ENCODE measurements around the gene TANC2.

TANC2 gene

GRCh38 chr17:62965686-62966425 is at the start of gene TANC2:
Gene TANC2 (plus strand): TSS chr17:62966235. CDS start chr17:63009560, 43,325 bp downstream.
- peak; percentile 40 to 67 (median 49) for DNase-seq

DNA sequence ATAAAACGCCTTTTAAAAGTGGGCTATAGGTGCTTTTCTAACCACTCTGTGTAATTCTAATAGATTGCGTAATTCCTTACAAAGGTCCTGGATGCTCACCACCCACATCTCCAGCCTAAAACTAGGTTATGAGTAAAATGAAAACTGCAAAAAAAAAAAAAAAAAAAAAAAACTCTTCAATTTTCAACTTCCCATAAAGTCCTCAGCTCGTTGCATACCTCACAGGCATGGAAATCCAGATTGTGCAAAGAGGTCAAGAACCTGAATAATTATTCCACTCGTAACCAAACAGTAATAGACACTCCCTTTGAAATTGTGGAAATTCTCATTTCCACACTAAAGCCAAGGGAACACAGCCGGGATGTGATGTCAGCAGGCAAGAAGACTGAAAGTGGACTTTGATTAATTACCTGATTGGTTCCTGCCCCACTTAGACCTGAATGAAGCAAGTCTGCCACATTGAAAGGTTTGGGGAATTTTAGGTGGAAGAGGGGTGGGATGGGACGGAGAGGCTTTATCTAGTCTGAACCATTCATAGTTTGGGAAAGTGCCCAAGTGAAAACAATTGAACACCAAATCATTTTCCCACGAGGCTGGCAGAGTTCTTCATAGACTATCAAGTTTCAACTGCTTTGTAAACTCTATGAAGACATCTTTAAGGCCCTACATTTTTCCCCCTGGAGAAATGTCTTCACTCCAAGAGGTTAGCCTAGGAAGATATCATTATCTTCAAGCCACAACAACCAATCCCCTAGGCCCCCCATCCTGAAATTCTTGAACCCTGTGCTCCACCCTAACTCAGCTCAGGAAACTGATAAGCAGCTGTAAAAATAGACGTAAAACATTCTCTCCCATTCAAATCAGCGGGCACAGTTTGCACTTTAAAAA is 49.1 kb upstream of the TANC2 start:
- DNase-seq: no peak

- DNase-seq: no peak
Observed at GRCh38 chr17:62919388-62919787, 46.6 kb upstream of the TANC2 start.

DNA sequence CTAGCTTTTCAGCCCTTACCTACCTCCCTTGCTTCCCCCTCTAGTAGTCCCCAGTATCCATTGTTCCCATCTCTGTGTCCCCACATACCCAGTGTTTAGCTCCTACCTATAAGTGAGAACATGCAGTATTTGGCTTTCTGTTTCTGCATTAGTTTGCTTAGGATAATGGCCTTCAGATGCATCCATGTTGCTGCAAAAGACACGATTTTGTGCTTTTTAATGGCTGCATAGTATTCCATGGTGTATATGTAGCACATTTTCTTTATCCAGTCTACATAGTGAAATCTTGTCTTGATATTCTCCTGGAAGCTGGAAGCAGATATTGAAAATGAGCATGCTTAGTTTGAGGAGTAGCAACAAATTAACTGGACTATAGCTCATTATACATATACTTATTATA is 45.7 kb upstream of the TANC2 start:
- no peak for DNase-seq

DNA sequence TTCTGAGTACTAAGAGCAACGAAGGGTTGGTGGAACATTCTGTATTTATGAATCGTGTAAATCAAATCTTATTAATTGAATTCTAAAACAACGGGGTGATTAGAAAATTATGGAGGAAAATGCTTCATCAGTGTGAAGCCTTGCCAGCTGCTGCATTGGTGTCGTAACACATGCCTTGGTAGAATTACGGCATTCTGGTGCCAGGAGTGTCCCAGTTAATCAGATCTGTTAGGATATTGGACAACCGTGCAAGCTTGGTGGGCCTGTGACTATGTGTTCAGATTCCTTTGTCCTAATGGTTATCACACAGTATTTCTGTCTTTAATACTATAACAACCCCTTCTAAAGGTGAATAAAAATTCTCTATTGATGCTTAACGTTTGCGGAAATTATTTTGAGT is 44.2 kb upstream of the TANC2 start:
- no peak for DNase-seq

DNA sequence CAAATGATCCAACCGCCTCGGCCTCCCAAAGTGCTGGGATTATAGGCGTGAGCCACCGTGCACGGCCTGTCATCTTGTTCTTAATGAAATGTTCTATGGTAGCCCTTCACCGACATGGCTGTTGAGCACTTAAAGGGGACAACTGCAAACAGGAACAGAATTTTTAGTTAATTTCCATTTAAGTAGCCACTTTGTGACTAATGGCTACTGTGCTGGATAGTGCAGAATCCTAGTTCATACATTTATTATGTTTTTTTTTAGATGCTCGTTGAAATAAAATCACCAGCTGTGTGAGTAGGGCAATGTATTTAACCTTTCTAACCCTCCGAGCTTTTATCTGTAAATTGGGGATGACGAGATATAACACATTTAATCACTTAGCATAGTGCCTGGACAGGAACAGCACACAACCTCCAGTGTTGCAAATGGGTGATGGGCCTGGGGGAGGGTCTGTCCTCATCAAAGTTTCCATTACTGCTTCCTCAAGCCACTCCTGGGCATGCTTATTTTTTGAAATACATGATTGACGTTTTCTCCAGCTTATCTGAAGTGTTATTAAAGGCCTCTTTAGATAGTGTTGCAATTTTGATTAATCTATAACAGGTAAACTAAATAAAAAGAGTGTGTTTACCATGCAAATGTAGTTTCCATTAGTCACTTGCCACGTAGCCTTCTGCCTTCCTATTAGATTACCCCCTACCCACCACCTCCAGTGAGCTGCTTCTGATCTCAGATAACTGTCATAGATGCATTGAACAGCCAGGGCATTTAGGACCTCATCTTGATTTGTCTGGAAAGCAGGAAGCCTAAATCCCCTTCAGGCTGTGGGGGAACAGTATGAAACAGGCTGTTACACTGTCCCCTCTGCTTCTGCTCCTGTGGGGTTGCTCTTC is 42.5 kb upstream of the TANC2 start:
- no peak for DNase-seq

DNA sequence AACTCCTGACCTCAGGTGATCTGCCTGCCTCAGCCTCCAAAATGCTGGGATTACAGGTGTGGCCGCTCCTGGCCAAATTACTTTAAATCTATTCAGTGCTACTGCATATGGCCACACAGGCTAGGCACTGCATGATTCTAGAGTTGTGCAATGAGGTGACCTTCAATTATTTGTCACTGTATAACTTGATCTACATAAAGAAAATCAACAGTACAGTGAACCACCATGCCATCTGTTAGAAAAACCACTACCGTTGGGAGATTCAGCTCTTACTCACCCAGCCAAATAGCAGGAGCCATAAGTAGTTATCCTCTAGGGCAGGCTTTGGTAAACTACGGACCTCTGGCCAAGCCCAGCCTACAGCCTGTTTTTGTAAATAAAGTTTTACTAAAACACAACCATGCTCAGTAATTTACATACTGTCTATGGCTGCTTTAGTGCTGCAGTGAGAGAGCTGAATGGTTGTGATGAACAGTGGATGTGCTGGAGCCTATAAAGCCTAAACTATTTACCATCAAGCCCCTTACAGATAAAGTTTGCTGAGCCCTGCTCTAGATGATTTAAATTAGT is 40.7 kb upstream of the TANC2 start:
- DNase-seq: no peak

- DNase-seq: no peak
Observed at GRCh38 chr17:62927083-62927482, 39.0 kb upstream of the TANC2 start.

DNA sequence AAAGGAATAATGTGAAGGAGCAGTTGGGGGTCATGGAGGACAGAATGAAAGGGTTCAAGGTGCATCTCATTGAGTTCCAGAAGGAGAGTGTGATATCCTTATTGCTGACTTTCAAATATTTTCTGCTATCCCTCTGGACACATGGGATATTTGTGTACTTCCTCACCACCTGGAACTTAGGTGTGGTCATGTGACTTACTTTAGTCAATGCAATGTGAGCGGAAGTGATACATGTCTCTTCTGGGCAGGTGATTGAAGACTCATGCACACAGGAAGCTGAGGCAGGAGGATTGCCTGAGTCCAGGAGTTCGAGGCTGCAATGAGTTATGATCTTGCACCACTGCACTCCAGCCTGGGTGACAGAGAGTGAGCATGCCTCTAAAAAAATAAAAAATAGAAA is 36.7 kb upstream of the TANC2 start:
- no peak for DNase-seq

DNA sequence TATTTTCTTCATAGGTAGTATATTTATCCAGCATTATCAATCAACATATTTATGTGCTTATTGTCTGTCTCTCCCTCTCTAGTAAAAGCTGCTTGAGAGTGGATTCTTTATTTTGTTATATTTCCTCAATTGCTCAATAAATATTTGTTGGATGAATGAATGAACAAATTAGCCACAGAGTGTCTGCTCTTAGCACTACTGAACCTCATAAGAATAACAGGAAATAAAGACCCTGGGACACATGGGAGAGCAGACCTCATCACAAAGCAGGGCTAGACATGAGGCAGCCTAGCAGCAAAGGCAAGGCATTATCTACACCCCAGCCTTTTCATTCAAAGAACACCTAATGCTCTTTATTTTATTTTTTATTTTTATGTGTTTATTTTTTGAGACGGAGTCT is 34.9 kb upstream of the TANC2 start:
- no peak for DNase-seq

GRCh38 chr17:62933501-62934385 is 32.3 kb upstream of the TANC2 start:
- DNase-seq: no peak

- DNase-seq: no peak
Observed at GRCh38 chr17:62935098-62935497, 30.9 kb upstream of the TANC2 start.

GRCh38 chr17:62935523-62935922 is 30.5 kb upstream of the TANC2 start:
- DNase-seq: no peak

DNA sequence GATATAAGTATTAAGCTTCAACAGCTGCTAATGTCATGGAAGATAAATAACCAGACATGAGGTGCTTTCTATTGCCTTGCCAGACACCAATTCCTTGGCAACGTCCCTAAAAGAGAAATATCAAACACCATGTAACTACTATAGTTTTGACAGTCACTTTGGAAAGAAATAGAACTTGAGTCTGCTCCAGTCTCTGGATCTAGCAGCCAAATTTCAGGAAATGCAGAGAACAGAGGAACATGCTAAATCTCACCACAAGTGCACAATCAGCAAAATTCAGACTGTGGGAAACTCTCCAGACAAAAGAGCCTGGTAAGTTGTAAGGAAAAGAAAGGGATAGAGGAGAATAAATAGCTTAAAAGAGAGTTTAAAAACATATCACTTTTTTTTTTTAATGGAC is 28.4 kb upstream of the TANC2 start:
- DNase-seq: no peak

DNA sequence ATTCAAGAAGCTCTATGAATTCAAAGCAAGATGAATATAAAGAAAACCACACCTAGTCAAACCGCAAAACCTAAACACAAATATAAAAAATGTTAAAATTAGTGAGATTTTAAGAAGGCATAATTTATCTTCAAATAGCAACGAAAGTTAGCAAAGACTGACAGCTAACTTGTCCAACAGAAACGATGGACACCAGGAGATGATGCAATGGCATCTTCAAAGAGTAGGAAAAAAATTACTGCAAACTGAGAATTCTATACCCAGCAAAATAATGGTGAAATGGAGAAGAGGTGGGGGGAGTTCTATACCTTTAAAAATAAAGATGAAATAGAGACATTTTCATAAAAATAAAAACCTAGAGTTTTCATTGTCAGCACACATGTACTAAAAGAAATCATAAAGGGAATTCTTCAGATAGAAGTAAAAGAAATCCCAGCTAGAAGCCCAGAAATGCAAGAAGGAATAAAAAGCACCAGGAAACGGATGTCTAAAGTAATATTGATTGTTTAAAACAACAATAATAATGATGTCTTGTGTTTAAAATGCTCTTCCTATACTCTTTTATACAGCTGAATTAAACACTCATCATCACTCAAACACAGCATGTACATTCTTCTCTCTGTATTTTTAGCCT is 24.6 kb upstream of the TANC2 start:
- no peak for DNase-seq

GRCh38 chr17:62948370-62948769 is 17.7 kb upstream of the TANC2 start:
- DNase-seq: no peak

GRCh38 chr17:62949036-62949435 is 17.0 kb upstream of the TANC2 start:
- no peak for DNase-seq

GRCh38 chr17:62950067-62950466 is 16.0 kb upstream of the TANC2 start:
- no peak for DNase-seq

- DNase-seq: no peak
Observed at GRCh38 chr17:62955841-62956352, 10.1 kb upstream of the TANC2 start.

- DNase-seq: no peak
Observed at GRCh38 chr17:62963296-62963695, 2.7 kb upstream of the TANC2 start.

- DNase-seq: no peak
Observed at GRCh38 chr17:62964506-62964905, 1.5 kb upstream of the TANC2 start.
